GM18517 (cell line): ENCODE results near the gene B9D1.

Experiments used
- ATAC-seq: cut with Tn5 transposase; IDR thresholded peaks from one replicate; pipeline ENCODE4 v1.9.1; 2021; ENCODE audit warnings: mild to moderate bottlenecking, moderate library complexity; ENCODE audit not compliant: unreplicated experiment

B9D1 gene

DNA sequence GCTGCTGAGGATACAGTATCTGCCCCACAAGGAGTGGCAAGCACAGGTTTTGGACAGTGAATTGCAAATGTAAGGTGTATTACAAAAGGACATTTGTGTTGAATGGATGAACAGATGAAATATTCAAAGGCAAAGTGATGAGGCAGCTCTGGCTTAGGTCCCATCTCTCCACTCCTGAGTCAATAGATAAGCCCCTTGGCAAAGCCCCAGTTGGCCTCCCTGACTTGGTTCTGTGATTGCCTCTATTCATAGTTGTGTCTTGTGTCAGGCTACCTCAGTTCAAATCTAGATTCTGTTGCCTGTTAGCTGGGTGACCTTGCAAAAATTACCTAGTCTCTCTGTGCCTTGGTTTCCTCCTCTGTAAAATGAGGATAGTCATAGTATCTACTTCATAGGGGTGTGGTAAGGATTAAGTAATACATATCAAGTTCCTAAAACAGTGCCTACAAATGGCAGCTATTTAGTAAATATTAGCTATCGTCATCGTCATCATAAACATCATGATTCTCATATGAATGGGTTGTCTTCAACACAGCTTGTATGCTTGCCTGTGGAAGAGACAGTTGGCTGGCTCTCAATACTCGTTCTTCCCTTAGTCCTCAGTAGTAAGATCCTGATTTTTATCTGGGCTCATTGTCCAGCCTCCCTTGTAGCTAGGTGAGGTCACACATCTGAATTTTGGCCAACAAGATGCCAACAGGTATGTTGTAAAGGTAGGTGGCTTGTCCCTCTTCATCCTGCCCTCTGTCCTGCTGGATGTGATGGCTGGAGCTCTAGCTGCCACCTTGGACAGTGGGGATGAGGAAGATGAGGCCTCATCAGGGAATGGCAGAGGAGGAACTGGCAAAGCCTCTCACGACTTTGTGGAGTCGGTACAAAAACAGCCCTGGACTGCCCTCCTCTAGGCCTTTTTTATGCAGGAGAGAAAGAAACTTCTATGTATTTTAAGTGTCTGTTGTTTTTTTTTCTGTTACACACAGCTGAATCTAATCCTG, 26.6 kb upstream of the B9D1 start:
- ATAC-seq: no peak

- no peak for ATAC-seq
Observed at GRCh38 chr17:19387921-19388521, 25.5 kb upstream of the B9D1 start.

DNA sequence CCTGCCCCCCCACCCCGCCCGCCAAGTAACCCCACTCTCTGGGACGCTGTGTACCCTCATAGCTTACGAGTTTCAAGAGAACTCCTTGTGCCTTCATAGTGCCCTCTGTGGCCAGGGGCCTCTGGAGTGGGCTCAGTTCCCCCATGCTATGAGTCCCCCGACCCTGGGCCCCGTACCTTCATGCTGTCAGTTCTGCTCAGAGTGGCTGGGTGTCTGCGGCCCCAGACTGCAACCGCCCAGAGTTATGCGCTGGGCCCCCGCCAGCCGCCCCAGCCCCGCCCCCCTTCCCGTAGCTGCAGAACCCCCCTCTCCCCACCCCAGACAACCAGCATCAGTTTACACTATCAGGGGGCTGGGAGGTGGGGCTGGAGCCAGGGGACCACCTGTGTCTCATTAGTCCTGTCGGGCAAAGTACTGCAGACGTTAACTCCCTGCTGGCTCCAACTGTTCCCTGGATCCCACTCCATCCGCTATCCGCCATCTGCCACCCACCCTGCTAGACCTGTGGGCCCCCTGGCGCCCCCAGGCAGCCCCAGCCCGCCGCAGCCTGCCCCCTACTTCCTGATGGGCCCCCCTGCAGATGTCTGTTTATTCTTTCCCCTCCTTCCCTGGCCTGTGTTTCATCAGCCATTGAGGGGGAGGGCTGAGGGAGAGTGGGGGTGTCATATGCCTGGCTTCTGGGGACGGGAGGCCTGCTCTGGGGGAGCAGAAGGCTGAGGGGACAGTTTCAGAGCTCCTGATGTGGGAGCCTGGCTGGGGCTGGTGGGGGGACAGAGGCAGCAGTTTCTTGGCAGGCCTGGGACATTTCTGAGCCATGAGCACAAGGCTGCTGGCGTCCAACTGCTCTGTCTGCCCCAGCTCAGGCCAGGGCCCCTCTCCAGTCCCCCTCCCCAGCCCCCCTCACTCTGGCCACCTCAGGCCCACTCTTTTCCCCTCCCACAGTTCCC, 24.7 kb upstream of the B9D1 start, which contains the start of gene MFAP4:
Gene MFAP4 (minus strand): TSS at position 217 of the 947 bp plus-strand sequence. CDS start 35 bp downstream, at position 182.
- no peak for ATAC-seq

GRCh38 chr17:19386051-19386929, 23.8 kb upstream of the B9D1 start:
- ATAC-seq: no peak

- no peak for ATAC-seq
Observed at GRCh38 chr17:19385521-19385983, 23.0 kb upstream of the B9D1 start.

DNA sequence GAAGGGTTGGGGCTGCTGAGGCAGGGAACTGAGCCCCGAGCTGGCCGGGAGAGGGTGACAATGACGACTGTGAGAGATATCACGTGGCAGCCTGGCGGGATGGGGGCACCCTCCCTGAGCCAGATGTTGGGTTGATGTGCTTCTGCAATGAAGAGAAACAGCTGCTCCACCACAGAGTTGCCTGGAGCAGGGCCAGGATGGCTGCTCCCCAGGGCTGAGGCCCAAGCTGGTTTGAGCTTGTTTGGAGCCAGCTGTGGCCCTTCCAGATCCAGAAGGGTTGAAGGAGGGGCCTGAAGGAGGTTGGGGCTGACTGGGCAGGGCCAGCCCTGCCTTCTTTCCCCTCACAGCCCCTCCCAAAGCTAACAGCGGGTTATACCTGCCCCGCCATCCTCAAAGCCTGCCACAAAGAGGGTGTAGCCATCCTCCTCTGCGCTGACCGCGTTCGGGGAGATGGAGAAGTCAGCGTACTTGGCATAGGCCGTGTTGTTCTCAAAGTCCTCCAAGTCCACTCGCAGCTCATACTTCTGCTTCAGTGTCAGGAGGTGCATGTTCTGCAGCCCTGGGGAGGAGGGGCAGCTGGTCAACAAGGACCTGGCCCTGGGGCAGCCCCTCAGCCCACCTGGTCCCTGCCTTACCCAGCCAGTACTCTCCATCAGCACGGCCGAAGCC, 22.3 kb upstream of the B9D1 start:
- ATAC-seq: no peak

DNA sequence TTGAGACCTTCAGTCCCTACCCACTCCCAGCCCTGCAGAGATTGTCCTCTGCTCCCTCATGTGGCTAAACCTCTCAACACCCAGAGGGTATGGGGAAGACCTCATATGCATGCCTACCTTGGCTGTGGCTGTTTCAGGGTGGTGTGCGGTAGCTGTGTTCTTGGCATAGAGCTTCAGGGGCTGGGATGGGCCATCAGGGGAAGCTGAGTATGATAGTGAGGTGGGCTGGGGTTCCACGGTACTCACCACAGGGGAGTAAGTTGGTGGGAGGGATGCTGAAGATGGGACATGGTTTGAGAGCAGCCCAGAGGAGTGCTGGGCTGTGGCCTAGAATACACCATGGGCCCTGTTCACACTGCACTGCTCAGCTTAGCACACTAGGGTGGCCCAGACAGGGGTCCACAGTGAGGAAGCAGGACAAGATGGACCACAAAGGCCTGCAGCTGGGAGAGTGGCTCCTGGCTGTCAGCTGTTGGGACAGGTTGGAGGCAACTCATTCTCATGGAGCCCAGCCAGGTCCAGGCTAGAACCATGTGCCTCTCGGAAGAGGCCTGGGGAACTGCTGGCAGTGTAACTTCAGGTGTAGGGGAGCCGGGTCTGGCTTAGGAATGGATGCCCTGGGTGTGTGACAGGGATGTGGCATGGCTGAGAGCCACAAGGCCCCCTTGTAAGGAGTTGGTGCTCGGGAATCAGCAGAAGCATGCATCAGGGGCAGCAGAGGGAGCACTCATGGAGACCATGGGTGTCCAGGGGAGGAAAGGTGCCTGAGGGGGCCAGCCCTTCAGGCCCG, 21.4 kb upstream of the B9D1 start:
- no peak for ATAC-seq

DNA sequence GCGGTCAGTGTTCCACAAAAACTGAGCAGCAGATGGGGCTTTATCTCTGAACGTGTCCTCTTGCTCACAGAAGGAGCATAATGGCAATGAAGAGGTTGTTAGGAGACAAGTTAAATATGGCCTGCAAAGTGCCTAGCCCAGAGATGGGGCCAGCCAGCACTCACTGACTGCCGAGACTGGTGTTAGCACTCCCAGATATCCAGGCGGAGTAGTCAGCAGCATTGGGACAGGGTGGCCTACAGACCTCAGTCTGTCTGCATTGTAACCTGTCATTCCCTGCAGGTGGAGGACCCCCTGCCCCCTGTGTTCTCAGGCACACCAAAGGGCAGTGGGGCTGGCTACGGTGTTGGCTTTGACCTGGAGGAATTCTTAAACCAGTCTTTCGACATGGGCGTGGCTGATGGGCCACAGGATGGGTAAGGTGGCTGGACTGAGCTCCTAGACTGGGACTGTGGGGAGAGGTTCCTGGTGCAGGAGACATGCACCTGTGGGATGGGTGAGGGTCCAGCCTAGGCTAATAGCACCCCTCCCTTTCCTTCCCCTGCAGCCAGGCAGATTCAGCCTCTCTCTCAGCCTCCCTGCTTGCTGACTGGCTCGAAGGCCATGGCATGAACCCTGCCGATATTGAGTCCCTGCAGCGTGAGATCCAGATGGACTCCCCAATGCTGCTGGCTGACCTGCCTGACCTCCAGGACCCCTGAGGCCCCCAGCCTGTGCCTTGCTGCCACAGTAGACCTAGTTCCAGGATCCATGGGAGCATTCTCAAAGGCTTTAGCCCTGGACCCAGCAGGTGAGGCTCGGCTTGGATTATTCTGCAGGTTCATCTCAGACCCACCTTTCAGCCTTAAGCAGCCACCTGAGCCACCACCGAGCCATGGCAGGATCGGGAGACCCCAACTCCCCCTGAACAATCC, 20.3 kb upstream of the B9D1 start:
- ATAC-seq: no peak

- ATAC-seq: no peak
Observed at GRCh38 chr17:19381741-19382444, 19.4 kb upstream of the B9D1 start.

DNA sequence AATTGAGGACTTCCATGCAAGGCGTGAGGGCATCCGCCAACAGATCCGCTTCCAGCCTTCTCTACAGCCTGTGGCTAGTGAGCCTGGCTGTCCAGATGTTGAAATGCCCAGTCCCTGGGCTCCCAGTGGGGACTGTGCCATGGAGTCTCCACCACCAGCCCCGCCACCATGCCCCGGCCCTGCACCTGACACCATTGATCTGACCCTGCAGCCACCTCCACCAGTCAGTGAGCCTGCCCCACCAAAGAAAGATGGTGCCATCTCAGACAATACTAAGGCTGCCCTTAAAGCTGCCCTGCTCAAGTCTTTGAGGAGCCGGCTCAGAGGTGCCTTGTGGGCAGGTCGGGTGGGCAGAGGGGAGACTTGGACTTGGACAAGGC, 18.8 kb upstream of the B9D1 start:
- no peak for ATAC-seq

DNA sequence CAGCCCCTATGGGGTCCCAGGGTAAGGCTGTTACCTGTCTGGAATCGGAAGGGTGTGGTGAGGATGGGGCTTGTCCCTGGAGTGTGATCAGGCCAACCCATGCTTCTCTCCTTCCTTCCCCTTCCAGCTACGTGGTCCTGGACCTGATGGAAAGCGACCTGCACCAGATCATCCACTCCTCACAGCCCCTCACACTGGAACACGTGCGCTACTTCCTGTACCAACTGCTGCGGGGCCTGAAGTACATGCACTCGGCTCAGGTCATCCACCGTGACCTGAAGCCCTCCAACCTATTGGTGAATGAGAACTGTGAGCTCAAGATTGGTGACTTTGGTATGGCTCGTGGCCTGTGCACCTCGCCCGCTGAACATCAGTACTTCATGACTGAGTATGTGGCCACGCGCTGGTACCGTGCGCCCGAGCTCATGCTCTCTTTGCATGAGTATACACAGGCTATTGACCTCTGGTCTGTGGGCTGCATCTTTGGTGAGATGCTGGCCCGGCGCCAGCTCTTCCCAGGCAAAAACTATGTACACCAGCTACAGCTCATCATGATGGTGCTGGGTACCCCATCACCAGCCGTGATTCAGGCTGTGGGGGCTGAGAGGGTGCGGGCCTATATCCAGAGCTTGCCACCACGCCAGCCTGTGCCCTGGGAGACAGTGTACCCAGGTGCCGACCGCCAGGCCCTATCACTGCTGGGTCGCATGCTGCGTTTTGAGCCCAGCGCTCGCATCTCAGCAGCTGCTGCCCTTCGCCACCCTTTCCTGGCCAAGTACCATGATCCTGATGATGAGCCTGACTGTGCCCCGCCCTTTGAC, 18.2 kb upstream of the B9D1 start:
- ATAC-seq: no peak

- no peak for ATAC-seq
Observed at GRCh38 chr17:19379361-19380065, 17.0 kb upstream of the B9D1 start.

GRCh38 chr17:19378416-19379360, 16.2 kb upstream of the B9D1 start, which contains the start of gene MAPK7:
Gene MAPK7, plus strand, starts transcription at chr17:19378498. Its CDS starts 403 bp downstream, at chr17:19378901.
- peak; percentile 12 for ATAC-seq
